H1 (cell line): ENCODE measurements around the gene ZC3H12C. TPM values are rescaled to one million over a fixed set of nuclear protein-coding genes. Genes with fewer than 3 reads are reported as not detected.

Source experiments
- ATF3 ChIP-seq: IDR thresholded peaks from 2 replicates; pipeline ENCODE4 v1.6.1; 2011; ENCODE audit warnings: low read depth, mild to moderate bottlenecking, low read length; ENCODE audit not compliant: insufficient read depth
- BCL11A ChIP-seq, 2 experiments: IDR thresholded peaks; one replicate each; pipeline ENCODE4 v1.6.1; 2011; ENCODE audit warnings: low read depth in 2 of 2, low read length in 2 of 2, mild to moderate bottlenecking in 2 of 2
- JUND ChIP-seq: IDR thresholded peaks from 2 replicates; pipeline ENCODE4 v1.6.1; 2011; ENCODE audit warnings: mild to moderate bottlenecking, improper control_type of control experiment, low read length
- KDM4A ChIP-seq: IDR thresholded peaks from one replicate; pipeline ENCODE4 v1.7.1; 2012; ENCODE audit warnings: low read depth, mild to moderate bottlenecking, moderate library complexity, low read length, inconsistent platforms; ENCODE audit not compliant: severe bottlenecking
- POLR2AphosphoS5 ChIP-seq: IDR thresholded peaks from 2 replicates; pipeline ENCODE4 v1.6.1; 2011; ENCODE audit warnings: low read depth, low read length
- RNF2 ChIP-seq: fragments of 200-900, 300-1000 bp; sonication (generic); IDR thresholded peaks from 2 replicates; pipeline ENCODE4 v1.7.1; 2016; ENCODE audit warnings: borderline replicate concordance, low read depth, mild to moderate bottlenecking, antibody characterized with exemption, low read length; ENCODE audit not compliant: poor library complexity, severe bottlenecking; ENCODE audit errors: missing control alignments
- SIRT6 ChIP-seq: IDR thresholded peaks from one replicate; pipeline ENCODE4 v1.7.1; 2012; ENCODE audit warnings: low read length, inconsistent platforms
- SP4 ChIP-seq: IDR thresholded peaks from 2 replicates; pipeline ENCODE4 v1.6.1; 2012; ENCODE audit warnings: low read length, inconsistent platforms
- YY1 ChIP-seq: IDR thresholded peaks from 2 replicates; pipeline ENCODE4 v1.6.1; 2011; ENCODE audit warnings: low read depth, mild to moderate bottlenecking, low read length
- polyA plus RNA-seq, 7 experiments: library from polyadenylated mRNA; depleted of rRNA in 3 of 7; stranded (reverse) in 5 of 7; unstranded in 2 of 7; fragments of >200 nt in 5 of 7; fragments of 200-250 nt in 2 of 7; gene quantifications; 1 replicate in 5 of 7; 2 replicates in 1 of 7; 4 replicates in 1 of 7; pipeline versions ENCODE4 v1.2.1 to v1.2.3, GENCODE V29; 2011 to 2013; ENCODE audit warnings: missing spikeins in 2 of 7, mixed read lengths in 2 of 7
- total RNA-seq: library from RNA; stranded (reverse); fragmentation: NEBNext Ultra II Directional; extraction: Animal tissue kit (Norgen Biotek cat#: 25700); gene quantifications from 2 replicates; pipeline ENCODE4 v1.2.1, GENCODE V29; 2021
- TF ChIP-seq, protein P1 (sequence below): fragments of 300-600 bp; sonication (generic); IDR thresholded peaks from 2 replicates; pipeline ENCODE4 v1.7.1; 2012; ENCODE audit warnings: low read length, moderate library complexity, mild to moderate bottlenecking, inconsistent platforms; ENCODE audit not compliant: insufficient replicate concordance

ZC3H12C gene
- total and polyA plus RNA-seq, 2 of the 8 experiments (the other 6 are each of a cell fraction or from before 2014, with no cell fraction given), result 2.0 to 2.7 TPM

DNA sequence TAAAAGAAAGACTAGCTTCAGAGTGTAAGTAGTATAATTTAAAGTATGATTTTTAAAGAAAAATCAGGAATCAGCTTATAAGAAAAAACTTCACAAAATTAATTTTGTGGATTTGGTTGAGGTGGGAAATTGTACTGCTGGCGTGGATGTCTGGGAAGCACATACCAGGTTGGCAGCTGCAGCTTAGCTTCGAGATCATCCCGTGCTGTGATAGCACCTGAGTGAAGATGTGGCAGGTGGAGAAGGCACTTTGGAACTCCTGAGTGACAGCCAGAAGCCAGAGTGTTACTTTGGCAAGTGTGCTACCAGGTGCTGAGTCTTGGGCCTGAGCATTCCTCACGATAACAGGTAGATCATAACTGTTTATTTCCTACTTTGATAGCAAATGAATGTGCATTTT is 17.7 kb downstream of the ZC3H12C start (continued):
- TF ChIP-seq, protein P1, sequence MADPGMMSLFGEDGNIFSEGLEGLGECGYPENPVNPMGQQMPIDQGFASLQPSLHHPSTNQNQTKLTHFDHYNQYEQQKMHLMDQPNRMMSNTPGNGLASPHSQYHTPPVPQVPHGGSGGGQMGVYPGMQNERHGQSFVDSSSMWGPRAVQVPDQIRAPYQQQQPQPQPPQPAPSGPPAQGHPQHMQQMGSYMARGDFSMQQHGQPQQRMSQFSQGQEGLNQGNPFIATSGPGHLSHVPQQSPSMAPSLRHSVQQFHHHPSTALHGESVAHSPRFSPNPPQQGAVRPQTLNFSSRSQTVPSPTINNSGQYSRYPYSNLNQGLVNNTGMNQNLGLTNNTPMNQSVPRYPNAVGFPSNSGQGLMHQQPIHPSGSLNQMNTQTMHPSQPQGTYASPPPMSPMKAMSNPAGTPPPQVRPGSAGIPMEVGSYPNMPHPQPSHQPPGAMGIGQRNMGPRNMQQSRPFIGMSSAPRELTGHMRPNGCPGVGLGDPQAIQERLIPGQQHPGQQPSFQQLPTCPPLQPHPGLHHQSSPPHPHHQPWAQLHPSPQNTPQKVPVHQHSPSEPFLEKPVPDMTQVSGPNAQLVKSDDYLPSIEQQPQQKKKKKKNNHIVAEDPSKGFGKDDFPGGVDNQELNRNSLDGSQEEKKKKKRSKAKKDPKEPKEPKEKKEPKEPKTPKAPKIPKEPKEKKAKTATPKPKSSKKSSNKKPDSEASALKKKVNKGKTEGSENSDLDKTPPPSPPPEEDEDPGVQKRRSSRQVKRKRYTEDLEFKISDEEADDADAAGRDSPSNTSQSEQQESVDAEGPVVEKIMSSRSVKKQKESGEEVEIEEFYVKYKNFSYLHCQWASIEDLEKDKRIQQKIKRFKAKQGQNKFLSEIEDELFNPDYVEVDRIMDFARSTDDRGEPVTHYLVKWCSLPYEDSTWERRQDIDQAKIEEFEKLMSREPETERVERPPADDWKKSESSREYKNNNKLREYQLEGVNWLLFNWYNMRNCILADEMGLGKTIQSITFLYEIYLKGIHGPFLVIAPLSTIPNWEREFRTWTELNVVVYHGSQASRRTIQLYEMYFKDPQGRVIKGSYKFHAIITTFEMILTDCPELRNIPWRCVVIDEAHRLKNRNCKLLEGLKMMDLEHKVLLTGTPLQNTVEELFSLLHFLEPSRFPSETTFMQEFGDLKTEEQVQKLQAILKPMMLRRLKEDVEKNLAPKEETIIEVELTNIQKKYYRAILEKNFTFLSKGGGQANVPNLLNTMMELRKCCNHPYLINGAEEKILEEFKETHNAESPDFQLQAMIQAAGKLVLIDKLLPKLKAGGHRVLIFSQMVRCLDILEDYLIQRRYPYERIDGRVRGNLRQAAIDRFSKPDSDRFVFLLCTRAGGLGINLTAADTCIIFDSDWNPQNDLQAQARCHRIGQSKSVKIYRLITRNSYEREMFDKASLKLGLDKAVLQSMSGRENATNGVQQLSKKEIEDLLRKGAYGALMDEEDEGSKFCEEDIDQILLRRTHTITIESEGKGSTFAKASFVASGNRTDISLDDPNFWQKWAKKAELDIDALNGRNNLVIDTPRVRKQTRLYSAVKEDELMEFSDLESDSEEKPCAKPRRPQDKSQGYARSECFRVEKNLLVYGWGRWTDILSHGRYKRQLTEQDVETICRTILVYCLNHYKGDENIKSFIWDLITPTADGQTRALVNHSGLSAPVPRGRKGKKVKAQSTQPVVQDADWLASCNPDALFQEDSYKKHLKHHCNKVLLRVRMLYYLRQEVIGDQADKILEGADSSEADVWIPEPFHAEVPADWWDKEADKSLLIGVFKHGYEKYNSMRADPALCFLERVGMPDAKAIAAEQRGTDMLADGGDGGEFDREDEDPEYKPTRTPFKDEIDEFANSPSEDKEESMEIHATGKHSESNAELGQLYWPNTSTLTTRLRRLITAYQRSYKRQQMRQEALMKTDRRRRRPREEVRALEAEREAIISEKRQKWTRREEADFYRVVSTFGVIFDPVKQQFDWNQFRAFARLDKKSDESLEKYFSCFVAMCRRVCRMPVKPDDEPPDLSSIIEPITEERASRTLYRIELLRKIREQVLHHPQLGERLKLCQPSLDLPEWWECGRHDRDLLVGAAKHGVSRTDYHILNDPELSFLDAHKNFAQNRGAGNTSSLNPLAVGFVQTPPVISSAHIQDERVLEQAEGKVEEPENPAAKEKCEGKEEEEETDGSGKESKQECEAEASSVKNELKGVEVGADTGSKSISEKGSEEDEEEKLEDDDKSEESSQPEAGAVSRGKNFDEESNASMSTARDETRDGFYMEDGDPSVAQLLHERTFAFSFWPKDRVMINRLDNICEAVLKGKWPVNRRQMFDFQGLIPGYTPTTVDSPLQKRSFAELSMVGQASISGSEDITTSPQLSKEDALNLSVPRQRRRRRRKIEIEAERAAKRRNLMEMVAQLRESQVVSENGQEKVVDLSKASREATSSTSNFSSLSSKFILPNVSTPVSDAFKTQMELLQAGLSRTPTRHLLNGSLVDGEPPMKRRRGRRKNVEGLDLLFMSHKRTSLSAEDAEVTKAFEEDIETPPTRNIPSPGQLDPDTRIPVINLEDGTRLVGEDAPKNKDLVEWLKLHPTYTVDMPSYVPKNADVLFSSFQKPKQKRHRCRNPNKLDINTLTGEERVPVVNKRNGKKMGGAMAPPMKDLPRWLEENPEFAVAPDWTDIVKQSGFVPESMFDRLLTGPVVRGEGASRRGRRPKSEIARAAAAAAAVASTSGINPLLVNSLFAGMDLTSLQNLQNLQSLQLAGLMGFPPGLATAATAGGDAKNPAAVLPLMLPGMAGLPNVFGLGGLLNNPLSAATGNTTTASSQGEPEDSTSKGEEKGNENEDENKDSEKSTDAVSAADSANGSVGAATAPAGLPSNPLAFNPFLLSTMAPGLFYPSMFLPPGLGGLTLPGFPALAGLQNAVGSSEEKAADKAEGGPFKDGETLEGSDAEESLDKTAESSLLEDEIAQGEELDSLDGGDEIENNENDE, result no peak
- no peak for TF ChIP-seq KDM4A
- no peak for TF ChIP-seq JUND
- no peak for TF ChIP-seq ATF3
- TF ChIP-seq YY1, result no peak
- TF ChIP-seq SP4, result no peak
- TF ChIP-seq BCL11A (IDR thresholded peaks at IDR 0.05; ENCODE audit: low read depth in 2 of 2, low read length in 2 of 2), result no peak
- TF ChIP-seq POLR2AphosphoS5, result no peak
- no peak for TF ChIP-seq SIRT6
- no peak for TF ChIP-seq RNF2
